Activated CD4-positive, alpha-beta T cell treated with anti-CD3 and anti-CD28 coated beads, Interleukin-2, amount 50 U/mL, for 16 hours (primary cell): ENCODE measurements around the gene ARPC1A.
"Not testable (repeated sequence)": the region's sequence is repeated elsewhere in the genome, so short reads cannot be mapped to it uniquely, and the experiment has no call there.

Experiments
- DNase-seq: peaks from one replicate; pipeline ENCODE4 v3.0.0-alpha.2; 2020

The ARPC1A gene

GRCh38 chr7:99324559-99324958, 1.1 kb upstream of the ARPC1A start:
- no peak for DNase-seq

GRCh38 chr7:99325001-99325493, 651 bp upstream of the ARPC1A start:
- DNase-seq = no peak

GRCh38 chr7:99326408-99326782, 697 bp downstream of the ARPC1A start:
- no peak for DNase-seq

DNA sequence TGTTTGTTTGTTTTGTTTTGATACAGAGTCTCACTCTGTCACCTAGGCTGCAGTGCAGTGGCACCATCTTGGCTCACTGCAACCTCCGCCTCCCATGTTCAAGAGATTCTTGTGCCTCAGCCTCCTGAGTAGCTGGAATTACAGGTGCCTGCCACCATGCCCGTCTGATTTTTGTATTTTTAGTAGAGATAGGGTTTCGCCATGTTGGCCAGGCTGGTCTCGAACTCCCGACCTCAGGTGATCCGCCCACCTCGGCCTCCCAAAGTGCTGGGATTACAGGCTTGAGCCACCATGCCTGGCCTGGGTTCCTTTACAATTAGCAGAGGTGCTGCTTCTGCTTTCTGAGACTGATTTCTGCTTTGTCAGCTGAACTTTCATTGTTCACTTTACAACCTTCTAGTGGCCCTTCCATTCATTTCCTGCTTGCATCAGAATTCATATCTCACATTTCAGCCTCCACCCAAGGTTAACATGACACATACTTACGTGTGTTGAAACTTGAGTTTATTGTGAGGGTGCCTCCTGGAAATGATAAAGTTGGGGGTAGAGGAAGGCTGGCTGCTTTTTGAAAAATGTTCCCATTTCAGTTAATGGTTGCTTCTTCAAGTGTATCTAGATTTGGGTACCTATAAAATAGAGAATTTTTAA, 4.7 kb downstream of the ARPC1A start:
- peak; percentile 74 for DNase-seq

- no peak for DNase-seq
Observed at GRCh38 chr7:99331002-99331401, 5.3 kb downstream of the ARPC1A start.

GRCh38 chr7:99339595-99339994, 13.9 kb downstream of the ARPC1A start:
- DNase-seq = no peak

GRCh38 chr7:99340659-99341058, 15.0 kb downstream of the ARPC1A start:
- DNase-seq = no peak

DNA sequence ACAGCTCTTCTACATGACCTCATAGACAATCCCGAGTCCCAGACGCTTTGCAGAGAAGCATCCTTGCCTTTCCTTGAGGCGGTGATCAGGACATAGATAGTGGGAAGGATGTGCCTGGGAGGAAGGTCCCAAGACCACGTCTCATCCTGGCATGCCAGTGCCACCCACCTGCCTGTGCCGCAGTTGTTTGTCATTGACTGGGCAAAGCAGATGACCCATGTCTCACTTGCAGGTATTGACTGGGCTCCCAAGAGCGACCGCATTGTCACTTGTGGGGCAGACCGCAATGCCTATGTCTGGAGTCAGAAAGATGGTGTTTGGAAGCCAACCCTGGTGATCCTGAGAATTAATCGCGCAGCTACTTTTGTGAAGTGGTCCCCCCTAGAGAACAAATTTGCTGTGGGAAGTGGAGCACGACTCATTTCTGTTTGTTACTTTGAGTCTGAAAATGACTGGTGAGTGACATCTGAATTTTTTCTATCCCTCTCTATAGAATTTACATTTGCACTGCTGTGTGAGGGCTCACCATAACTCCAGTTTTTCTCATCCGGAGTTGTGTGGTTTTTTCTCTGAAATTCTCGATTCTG, 18.5 kb downstream of the ARPC1A start:
- DNase-seq = no peak

GRCh38 chr7:99350641-99351040, 24.9 kb downstream of the ARPC1A start:
- DNase-seq = not testable (repeated sequence)

DNA sequence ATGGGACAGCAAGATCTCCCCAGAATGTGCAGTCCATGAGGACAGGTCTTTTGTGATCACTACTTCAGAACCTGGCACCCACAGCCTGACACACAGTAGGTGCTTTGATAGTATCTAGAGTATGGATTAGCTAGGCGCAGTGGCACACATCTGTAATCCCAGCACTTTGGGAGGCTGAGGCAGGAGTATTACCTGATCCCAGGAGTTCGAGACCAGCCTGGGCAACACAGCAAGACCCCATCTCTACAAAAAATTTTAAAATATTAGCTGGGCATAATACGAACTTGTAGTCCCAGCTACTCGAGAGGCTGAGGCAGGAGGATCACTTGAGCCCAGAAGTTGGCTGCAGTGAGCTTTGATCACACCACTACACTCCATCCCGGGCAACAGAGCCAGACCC, 26.5 kb downstream of the ARPC1A start:
- no peak for DNase-seq

DNA sequence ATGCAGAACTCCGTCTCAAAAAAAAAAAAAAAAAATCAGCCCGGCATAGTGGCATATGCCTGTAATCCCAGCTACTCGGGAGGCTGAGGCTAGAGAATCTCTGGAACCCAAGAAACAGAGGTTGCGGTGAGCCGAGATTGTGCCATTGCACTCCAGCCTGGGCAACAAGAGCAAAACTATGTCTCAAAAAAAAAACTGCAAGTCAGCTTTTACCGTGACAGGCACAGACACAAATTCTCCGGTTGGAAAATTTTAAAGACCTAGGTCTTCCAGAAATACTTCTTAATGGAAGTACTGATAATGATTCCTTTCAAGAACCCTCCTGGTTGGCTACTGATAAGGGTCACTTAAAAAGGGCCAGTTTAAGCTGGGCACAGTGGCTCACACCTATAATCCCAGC, 29.4 kb downstream of the ARPC1A start:
- no peak for DNase-seq

DNA sequence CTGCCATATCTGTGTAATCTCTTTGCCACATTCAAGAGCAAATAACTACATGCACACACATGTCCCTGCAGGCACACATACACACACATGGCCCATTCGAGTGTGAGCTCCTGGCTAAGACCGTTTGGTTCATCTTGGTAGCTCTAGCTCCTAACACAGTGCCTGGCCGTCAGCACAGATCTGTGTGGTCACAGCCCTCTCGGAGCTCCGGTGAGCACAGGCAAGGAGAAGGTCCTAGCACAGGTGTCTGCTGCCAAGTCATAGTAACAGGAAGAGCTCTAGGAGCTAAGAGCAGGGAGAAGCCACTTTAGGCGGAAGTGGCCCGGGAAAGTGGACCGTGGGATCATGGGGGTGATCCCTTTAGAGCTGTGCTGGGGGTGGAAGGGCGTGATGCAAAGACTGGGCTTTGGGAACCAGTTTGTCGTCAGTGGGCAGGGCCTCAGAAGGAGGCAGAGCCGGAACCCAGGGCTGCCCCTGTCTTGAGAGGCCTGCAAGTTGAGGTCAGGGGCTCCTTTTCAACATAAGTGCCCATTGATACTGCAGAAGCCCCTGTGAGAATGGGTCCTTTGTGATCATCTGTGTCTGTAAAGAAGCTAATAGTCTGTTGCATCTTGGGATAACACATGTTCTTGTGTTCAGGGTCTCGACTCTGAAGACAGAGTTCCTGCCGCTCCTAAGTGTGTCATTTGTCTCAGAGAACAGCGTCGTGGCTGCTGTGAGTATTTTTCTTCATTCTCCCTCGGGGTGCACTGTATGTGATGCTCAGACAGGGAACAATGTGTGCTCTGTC, 32.2 kb downstream of the ARPC1A start:
- no peak for DNase-seq

DNA sequence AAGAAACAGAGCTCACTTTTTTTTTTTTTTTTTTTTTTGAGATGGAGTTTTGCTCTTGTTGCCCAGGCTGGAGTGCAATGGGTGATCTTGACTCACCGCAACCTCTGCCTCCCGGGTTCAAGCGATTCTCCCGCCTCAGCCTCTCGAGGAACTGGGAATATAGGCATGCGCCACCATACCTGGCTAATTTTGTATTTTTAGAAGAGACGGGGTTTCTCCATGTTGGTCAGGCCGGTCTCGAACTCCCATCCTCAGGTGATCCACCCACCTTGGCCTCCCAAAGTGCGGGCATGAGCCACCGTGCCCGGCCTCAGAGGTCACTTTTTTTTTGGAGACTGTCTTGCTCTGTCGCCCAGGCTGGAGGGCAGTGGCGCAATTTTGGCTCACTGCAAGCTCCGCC, 32.8 kb downstream of the ARPC1A start:
- not testable (repeated sequence) for DNase-seq

- DNase-seq = no peak
Observed at GRCh38 chr7:99359465-99360154, 33.9 kb downstream of the ARPC1A start.

- no peak for DNase-seq
Observed at GRCh38 chr7:99362801-99363200, 37.1 kb downstream of the ARPC1A start.

- no peak for DNase-seq
Observed at GRCh38 chr7:99363286-99363685, 37.6 kb downstream of the ARPC1A start.

DNA sequence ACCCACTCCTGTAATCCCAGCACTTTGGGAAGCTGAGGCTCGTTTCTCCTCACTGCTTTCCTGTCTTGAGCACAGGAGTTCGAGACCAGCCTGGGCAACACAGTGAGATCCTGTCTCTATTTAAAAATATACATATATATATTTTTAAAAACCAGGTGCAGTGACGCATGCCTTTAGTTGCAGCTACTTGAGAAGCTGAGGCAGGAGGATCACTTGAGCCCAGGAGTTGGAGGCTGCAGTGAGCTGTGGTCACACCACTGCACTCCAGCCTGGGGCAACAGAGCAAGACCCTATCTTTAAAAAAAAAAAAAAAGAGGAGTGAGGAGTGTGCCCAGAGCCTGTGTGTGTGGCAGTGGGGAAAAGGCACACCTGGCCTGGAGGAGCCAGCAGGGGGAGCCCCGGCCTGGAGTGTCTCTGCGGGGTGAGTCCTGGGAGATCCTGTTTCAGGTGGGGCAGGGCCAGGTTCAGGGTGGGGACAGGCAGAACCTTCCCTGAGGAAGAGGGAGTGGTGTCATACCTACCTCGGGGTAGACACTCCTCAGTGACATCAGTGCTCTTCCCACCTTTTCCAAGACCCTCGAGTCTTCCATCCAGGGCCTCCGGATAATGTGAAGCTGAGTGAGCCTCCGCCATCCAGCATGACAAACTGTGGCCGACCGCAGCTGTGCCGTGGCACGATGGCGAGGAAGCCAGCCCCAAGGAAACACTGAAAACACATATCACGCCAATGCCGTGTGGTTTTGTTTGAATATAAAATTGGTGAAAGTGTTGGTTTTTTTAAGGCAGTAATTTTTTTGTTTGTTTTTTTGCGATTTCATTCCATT, 39.8 kb downstream of the ARPC1A start:
- peak; percentile 40 for DNase-seq

DNA sequence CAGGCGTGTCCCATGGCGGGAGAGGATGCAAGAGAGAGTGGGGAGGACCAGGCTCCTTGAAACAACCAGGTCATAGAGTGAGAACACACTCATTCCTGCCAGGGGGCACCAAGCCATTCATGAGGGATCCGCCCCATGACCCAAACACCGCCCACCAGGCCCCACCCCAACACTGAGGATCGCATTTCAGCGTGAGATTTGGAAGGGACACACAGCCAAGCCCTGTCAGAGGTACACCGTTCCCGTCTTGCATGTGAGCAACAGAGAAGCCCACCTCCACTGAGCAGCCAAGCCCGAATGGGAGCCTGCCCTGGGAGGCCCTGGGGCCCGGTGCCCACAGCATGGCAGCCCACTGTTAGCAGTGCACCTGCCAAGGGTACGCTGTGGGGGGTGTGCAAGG, 40.9 kb downstream of the ARPC1A start:
- DNase-seq = no peak

DNA sequence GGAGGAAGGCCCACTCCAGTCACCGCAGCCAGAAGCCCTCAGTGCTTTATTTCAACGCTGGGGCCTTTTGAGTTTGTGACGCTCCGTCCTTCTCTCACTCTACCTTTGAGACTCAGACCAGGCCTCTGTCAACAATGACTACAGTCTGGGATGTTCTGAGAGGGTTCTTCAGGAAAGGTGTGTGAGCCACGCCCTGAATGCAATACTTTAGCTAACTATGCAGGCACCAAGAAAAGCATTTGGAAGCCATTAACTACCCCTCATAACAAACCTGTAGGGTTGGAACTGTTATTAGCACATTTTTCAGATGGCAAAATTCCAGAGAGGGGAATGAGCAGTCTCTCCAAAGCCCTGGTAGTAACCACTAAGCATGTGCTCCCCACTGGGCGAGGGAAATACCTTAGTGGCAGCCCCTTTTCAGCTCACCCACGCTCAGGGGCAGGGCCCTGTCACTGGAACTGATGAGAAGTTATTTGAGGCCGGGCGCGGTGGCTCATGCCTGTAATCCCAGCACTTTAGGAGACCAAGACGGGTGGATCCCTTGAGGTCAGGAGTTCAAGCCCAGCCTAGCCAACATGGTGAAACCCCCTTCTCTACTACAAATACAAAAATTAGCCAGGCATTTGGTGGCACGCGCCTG, 43.2 kb downstream of the ARPC1A start:
- DNase-seq = no peak

DNA sequence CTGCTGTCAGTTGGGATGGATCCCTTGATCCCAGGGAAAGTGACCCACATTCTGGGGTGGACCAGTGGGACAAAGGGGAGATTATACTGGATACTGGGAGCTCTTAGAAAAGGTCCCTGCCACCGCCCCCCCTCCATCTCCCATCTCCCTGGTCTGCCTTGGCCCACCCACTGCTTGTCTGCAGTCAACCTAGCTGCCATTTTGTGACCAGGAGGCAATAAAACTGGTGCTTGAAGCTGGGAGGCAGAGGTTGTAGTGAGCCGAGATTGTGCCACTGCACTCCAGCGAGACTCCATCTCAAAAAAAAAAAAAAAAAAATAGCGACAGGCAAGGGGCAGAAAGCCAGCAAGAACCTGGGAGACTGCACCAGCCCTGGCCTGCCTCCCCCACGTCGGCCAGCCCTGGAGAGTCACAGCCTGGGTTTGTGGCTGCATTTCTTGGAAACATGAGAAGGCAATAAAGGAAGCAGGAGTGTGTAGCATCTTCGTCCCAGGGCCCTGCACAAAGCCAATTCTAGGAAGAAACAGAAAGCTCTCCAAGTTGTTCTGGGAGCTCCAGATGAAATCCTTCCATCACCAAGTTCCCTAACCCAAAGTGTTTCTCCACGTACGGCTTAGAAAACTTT, 44.2 kb downstream of the ARPC1A start:
- DNase-seq = no peak

DNA sequence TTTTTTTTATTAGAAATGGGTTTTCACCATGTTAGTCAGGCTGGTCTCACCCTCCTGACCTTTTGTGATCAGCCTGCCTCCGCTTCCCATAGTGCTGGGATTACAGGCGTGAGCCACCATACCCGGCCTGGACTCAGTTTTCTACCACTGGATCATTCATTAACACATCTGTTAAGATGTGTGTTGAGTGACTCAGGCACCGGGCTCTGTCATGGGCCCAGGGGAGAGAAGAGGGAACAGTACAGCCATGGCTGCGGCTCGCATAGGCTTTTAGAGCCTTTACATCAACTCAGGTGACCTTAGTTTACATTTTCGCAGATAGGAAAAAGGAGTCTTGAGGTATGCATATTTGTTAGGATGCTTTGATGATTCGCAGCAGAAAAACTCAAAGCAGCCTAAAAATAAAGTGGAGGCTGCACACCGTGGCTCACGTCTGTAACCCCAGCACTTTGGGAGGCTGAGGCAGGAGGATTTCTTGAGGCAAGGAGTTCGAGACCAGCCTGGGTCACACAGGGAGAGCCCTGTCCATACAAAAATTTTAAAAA, 45.8 kb downstream of the ARPC1A start:
- DNase-seq = no peak
